ENCODE data around the gene AKNA. TPM values are rescaled to one million over a fixed set of nuclear protein-coding genes. Genes with fewer than 3 reads are reported as not detected.

Gene AKNA
- polyA plus RNA-seq, 2 of the 4 experiments (the other 2 are of a cell fraction), result 2.7 to 4.6 TPM

DNA sequence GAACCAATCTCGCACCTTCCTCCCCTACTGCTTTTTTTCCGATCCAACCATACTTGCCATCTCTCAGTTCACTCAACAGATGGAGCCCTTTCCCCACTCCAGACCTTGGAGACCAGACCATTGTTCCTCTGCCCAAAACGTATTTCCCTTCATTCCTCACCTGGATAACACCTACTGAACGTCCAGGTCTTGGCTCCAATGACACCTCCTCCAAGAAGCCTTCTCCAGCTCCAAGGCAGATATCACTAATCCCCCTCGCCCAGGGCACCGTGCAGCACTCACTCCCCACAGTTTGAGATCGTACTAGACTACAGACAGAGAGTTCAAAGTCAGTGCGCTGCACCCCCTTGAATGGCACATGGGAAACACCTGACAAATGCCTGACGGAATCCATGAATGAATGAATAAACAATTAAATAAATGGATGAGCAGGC lies 47.1 kb upstream of the AKNA start:
- 41% methylated on average over 9 of the region's 9 CpGs for WGBS (ENCODE audit: missing lambda C conversion rate)
- FAIRE-seq (no peak), DNase-seq (ENCODE audit: low read depth in 1 of 2, low spot score in 1 of 2) (peak; percentile 47 to 63), ATAC-seq (peak; percentile 77 to 91; a peak in 5 of 6 replicates)
- Histone ChIP-seq H3K27ac (no peak overlapping the region), H3K9me3 (no peaks in the 10 kb centered on the region), H3K4me3 (no peak overlapping the region), H3K4me1 (no peaks in the 10 kb centered on the region), H3K4me2 (no peak overlapping the region)
- TF ChIP-seq FOSB (CRISPR knock-in tag; IDR thresholded peaks at IDR 0.05), result no peak
- TF ChIP-seq, protein P1, sequence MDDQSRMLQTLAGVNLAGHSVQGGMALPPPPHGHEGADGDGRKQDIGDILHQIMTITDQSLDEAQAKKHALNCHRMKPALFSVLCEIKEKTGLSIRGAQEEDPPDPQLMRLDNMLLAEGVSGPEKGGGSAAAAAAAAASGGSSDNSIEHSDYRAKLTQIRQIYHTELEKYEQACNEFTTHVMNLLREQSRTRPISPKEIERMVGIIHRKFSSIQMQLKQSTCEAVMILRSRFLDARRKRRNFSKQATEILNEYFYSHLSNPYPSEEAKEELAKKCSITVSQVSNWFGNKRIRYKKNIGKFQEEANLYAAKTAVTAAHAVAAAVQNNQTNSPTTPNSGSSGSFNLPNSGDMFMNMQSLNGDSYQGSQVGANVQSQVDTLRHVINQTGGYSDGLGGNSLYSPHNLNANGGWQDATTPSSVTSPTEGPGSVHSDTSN (IDR thresholded peaks at IDR 0.05), result no peak
- TF ChIP-seq EHF (CRISPR knock-in tag; IDR thresholded peaks at IDR 0.05), result no peak
- no peak for TF ChIP-seq GATA3 (IDR thresholded peaks at IDR 0.05; ENCODE audit: borderline replicate concordance)
- peak; percentile 66 for TF ChIP-seq CTCF (IDR thresholded peaks at IDR 0.05)
- TF ChIP-seq, protein P2, sequence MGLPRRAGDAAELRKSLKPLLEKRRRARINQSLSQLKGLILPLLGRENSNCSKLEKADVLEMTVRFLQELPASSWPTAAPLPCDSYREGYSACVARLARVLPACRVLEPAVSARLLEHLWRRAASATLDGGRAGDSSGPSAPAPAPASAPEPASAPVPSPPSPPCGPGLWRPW (IDR thresholded peaks at IDR 0.05), result no peak
- TF ChIP-seq RNF2 (IDR thresholded peaks at IDR 0.05; ENCODE audit: borderline replicate concordance, low read depth), result no peak
- TF ChIP-seq RAD21 (conservative IDR thresholded peaks at IDR 0.05 in 1 of 2, IDR thresholded peaks at IDR 0.05 in 1 of 2), result peak; percentile 78 to 87
- TF ChIP-seq, protein P3, sequence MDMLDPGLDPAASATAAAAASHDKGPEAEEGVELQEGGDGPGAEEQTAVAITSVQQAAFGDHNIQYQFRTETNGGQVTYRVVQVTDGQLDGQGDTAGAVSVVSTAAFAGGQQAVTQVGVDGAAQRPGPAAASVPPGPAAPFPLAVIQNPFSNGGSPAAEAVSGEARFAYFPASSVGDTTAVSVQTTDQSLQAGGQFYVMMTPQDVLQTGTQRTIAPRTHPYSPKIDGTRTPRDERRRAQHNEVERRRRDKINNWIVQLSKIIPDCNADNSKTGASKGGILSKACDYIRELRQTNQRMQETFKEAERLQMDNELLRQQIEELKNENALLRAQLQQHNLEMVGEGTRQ (IDR thresholded peaks at IDR 0.05), result no peak
- no peak for TF ChIP-seq ZNF302 (CRISPR knock-in tag; IDR thresholded peaks at IDR 0.05)
- TF ChIP-seq REST (IDR thresholded peaks at IDR 0.05), result no peak
- TF ChIP-seq EP300 (IDR thresholded peaks at IDR 0.05), result no peak
- no peak for TF ChIP-seq NR3C1 (IDR thresholded peaks at IDR 0.05)
- peak; percentile 64 for TF ChIP-seq SMC3 (IDR thresholded peaks at IDR 0.05)
- TF ChIP-seq MAFK (IDR thresholded peaks at IDR 0.05; ENCODE audit: partially characterized antibody), result no peak
- TF ChIP-seq HEYL (CRISPR knock-in tag; IDR thresholded peaks at IDR 0.05), result no peak
- TF ChIP-seq, protein P4, sequence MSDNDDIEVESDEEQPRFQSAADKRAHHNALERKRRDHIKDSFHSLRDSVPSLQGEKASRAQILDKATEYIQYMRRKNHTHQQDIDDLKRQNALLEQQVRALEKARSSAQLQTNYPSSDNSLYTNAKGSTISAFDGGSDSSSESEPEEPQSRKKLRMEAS (IDR thresholded peaks at IDR 0.05), result no peak
- TF ChIP-seq ZSCAN20 (CRISPR knock-in tag; IDR thresholded peaks at IDR 0.05), result no peak
- no peak for TF ChIP-seq POLR2AphosphoS2 (conservative IDR thresholded peaks at IDR 0.05; ENCODE audit: low read length)
- no peak for TF ChIP-seq EHMT2 (IDR thresholded peaks at IDR 0.05; ENCODE audit: low read depth)
- TF ChIP-seq, protein P5, sequence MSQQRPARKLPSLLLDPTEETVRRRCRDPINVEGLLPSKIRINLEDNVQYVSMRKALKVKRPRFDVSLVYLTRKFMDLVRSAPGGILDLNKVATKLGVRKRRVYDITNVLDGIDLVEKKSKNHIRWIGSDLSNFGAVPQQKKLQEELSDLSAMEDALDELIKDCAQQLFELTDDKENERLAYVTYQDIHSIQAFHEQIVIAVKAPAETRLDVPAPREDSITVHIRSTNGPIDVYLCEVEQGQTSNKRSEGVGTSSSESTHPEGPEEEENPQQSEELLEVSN (IDR thresholded peaks at IDR 0.05; ENCODE audit: borderline replicate concordance, low read depth), result no peak
- ChIA-PET CTCF (interaction anchor here (0.6 to 12.3 kb wide), 69 partner anchors 8 to 599 kb away, joined by 3 to 202 read pairs (median 5); partner anchors contain the start of genes TEX53 and WHRN), POLR2A (interaction anchor here (0.9 kb wide), 1 partner anchor 218 kb away, joined by 3 read pairs; no protein-coding TSS in a partner anchor)
